HEK293 (cell line): Measurements from ENCODE around the gene DNASE1L3.

Source experiments
- CTCF ChIA-PET: fragments of 350-600 bp; formaldehyde crosslinking; extraction: SDS; loops from one replicate; lab custom pipeline; 2021; ENCODE audit warnings: antibody characterized with exemption; lab: Yijun Ruan, JAX
- POLR2A ChIA-PET: fragments of 300-600 bp; formaldehyde crosslinking; extraction: SDS; loops from one replicate; lab custom pipeline; 2020; ENCODE audit warnings: antibody characterized with exemption, inconsistent platforms; lab: Yijun Ruan, JAX
- H3K27ac ChIP-seq: fragments of 200-500 bp; sonication (Bioruptor generic); 2 replicates; pipeline ENCODE4 v1.5.1; 2014; ENCODE audit warnings: low read depth, low read length, control low read depth, inconsistent platforms; ENCODE audit errors: extremely low read depth
- H3K36me3 ChIP-seq, 2 experiments: fragments of 200-500 bp in 1 of 2; sonication (Bioruptor generic) in 1 of 2; 1 replicate in 1 of 2; 2 replicates in 1 of 2; pipeline ENCODE4 v1.5.1; 2014 to 2017; ENCODE audit warnings: inconsistent platforms in 2 of 2, low read length in 2 of 2; ENCODE audit not compliant: control insufficient read depth in 2 of 2, insufficient read depth in 1 of 2
- H3K4me1 ChIP-seq: fragments of 200-500 bp; sonication (Bioruptor generic); 2 replicates; pipeline ENCODE4 v1.5.1; 2014; ENCODE audit warnings: mild to moderate bottlenecking, low read length, inconsistent platforms; ENCODE audit not compliant: control insufficient read depth, insufficient read depth
- H3K4me3 ChIP-seq: 2 replicates; pipeline ENCODE4 v1.5.1; 2011; ENCODE audit warnings: low read depth, mild to moderate bottlenecking, control low read depth, low read length, moderate library complexity
- H3K9me3 ChIP-seq: fragments of 200-500 bp; sonication (Bioruptor generic); 2 replicates; pipeline ENCODE4 v1.5.1; 2014; ENCODE audit warnings: low read depth, low read length, inconsistent platforms; ENCODE audit not compliant: control insufficient read depth, insufficient read depth
- FEZF1 ChIP-seq: fragments of 450-650 bp; formaldehyde crosslinking; IDR thresholded peaks from 2 replicates; pipeline ENCODE4 v1.5.1; 2016; ENCODE audit warnings: missing biosample characterization, missing genetic modification characterization
- HOXD13 ChIP-seq: sonication (generic); formaldehyde crosslinking; IDR thresholded peaks from 2 replicates; pipeline ENCODE4 v1.8.0; 2022; ENCODE audit warnings: missing genetic modification reagents, borderline replicate concordance
- KLF16 ChIP-seq: fragments of 450-650 bp; formaldehyde crosslinking; IDR thresholded peaks from 2 replicates; pipeline ENCODE4 v1.5.1; 2017; ENCODE audit warnings: missing biosample characterization, missing genetic modification characterization
- KLF8 ChIP-seq: fragments of 450-650 bp; formaldehyde crosslinking; IDR thresholded peaks from 2 replicates; pipeline ENCODE4 v1.5.1; 2016; ENCODE audit warnings: missing biosample characterization, missing genetic modification characterization
- KLF9 ChIP-seq: fragments of 450-650 bp; formaldehyde crosslinking; IDR thresholded peaks from 2 replicates; pipeline ENCODE4 v1.5.1; 2016; ENCODE audit warnings: missing biosample characterization, missing genetic modification characterization, low read depth
- REPIN1 ChIP-seq: fragments of 450-650 bp; formaldehyde crosslinking; IDR thresholded peaks from 2 replicates; pipeline ENCODE4 v1.5.1; 2017; ENCODE audit warnings: missing biosample characterization, missing genetic modification characterization, low read depth
- ZFP41 ChIP-seq: fragments of 450-650 bp; formaldehyde crosslinking; IDR thresholded peaks from 2 replicates; pipeline ENCODE4 v1.5.1; 2016; ENCODE audit warnings: missing biosample characterization, missing genetic modification characterization, borderline replicate concordance
- ZNF24 ChIP-seq: fragments of 450-650 bp; formaldehyde crosslinking; IDR thresholded peaks from 2 replicates; pipeline ENCODE4 v1.5.1; 2016; ENCODE audit warnings: missing biosample characterization, missing genetic modification characterization
- ZNF248 ChIP-seq: fragments of 450-650 bp; formaldehyde crosslinking; IDR thresholded peaks from 2 replicates; pipeline ENCODE4 v1.5.1; 2017; ENCODE audit warnings: missing biosample characterization, missing genetic modification characterization
- ZNF426 ChIP-seq: fragments of 450-650 bp; formaldehyde crosslinking; IDR thresholded peaks from 2 replicates; pipeline ENCODE4 v1.5.1; 2017; ENCODE audit warnings: missing biosample characterization, missing genetic modification characterization, mild to moderate bottlenecking, inconsistent platforms, moderate library complexity
- ZNF558 ChIP-seq: fragments of 450-650 bp; formaldehyde crosslinking; IDR thresholded peaks from 2 replicates; pipeline ENCODE4 v1.5.1; 2016; ENCODE audit warnings: missing biosample characterization, missing genetic modification characterization
- ZNF560 ChIP-seq: fragments of 450-650 bp; formaldehyde crosslinking; IDR thresholded peaks from 2 replicates; pipeline ENCODE4 v1.5.1; 2017; ENCODE audit warnings: missing biosample characterization, missing genetic modification characterization, borderline replicate concordance
- ZNF677 ChIP-seq: fragments of 450-650 bp; IDR thresholded peaks from 2 replicates; pipeline ENCODE4 v1.5.0; 2018; ENCODE audit warnings: missing biosample characterization, mild to moderate bottlenecking, missing genetic modification characterization, moderate library complexity
- ZNF747 ChIP-seq: fragments of 450-650 bp; formaldehyde crosslinking; IDR thresholded peaks from 2 replicates; pipeline ENCODE4 v1.5.1; 2016; ENCODE audit warnings: missing biosample characterization, missing genetic modification characterization
- TF ChIP-seq, protein P1 (sequence below): fragments of 450-650 bp; formaldehyde crosslinking; IDR thresholded peaks from 2 replicates; pipeline ENCODE4 v1.5.1; 2016; ENCODE audit warnings: missing biosample characterization, missing genetic modification characterization
- TF ChIP-seq, protein P2 (sequence below): fragments of 450-650 bp; formaldehyde crosslinking; IDR thresholded peaks from 2 replicates; pipeline ENCODE4 v1.5.1; 2016; ENCODE audit warnings: missing biosample characterization, missing genetic modification characterization
- TF ChIP-seq, protein P3 (sequence below): fragments of 450-650 bp; formaldehyde crosslinking; IDR thresholded peaks from 2 replicates; pipeline ENCODE4 v1.5.1; 2016; ENCODE audit warnings: missing biosample characterization, missing genetic modification characterization
- TF ChIP-seq, protein P4 (sequence below): fragments of 450-650 bp; IDR thresholded peaks from 2 replicates; pipeline ENCODE4 v1.5.1; 2018; ENCODE audit warnings: missing biosample characterization, mild to moderate bottlenecking, missing genetic modification characterization

DNASE1L3 gene

DNA sequence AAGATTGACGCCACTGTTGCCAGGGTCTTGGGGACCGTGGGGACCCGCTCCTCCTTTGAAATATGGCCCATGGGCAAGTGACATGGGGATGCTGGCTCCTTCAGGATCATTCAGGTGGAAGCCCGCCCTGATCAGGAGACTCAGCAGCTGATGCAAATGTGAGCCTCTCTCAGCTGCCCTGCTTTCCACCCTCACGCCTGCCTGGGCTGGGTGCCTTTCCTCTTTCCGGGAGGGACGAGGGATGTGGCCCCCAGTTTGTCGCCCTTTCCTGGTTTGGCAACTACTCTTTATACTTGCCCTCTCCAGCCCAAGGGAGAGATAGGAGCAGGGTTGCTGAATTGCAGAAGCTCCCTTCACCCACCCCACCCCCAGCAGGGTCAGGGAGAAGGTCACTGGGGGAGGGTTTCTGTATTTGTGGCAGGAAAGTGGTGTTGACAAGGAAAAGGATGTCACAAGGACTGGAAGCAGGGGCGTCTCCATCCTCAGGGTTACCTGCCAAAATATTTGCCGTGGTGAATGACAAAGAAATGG, 21.8 kb downstream of the DNASE1L3 start:
- Histone ChIP-seq H3K27ac (no peak overlapping the region), H3K4me3 (no peak overlapping the region)
- TF ChIP-seq ZNF677 (tag by site-specific recombination) (no peak), FEZF1 (tag by site-specific recombination) (no peak), ZNF24 (no peak), ZNF248 (no peak)
- TF ChIP-seq, protein P1, sequence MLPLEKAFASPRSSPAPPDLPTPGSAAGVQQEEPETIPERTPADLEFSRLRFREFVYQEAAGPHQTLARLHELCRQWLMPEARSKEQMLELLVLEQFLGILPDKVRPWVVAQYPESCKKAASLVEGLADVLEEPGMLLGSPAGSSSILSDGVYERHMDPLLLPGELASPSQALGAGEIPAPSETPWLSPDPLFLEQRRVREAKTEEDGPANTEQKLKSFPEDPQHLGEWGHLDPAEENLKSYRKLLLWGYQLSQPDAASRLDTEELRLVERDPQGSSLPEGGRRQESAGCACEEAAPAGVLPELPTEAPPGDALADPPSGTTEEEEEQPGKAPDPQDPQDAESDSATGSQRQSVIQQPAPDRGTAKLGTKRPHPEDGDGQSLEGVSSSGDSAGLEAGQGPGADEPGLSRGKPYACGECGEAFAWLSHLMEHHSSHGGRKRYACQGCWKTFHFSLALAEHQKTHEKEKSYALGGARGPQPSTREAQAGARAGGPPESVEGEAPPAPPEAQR (tag by site-specific recombination) = no peak
- TF ChIP-seq, all 188 proteins: peak for 0
- ChIA-PET CTCF (interaction anchor here (1.0 to 4.6 kb wide), 10 partner anchors 11 to 240 kb away, joined by 3 to 55 read pairs (median 8); partner anchors contain the start of genes HTD2 and RPP14), POLR2A (interaction anchor here (0.6 kb wide), 1 partner anchor 182 kb away, joined by 5 read pairs; no protein-coding TSS in a partner anchor)
- Histone ChIP-seq H3K36me3 (no peaks in the 10 kb centered on the region), H3K9me3 (no peaks in the 10 kb centered on the region), H3K4me1 (no peaks in the 10 kb centered on the region; the same call in 1 of the 2 replicates)

DNA sequence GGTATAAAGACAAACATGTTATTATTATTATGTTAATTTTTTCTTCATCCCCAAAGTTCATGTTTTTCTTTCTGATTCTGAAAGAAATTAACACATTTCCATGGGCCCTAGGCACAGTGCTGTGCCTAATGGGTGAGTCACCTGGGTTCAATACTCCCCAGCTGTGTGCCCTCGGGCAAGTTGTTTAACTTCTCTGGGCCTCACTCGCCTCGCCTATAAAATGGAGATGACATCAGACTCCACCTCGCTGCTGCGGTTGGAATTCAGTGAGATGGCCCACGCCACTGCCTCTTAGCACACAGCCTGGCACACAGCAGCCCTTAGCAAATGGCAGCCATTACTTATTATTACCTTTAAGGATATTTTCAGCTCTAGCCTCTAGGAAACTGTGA, 22.6 kb downstream of the DNASE1L3 start:
- no peaks in the 10 kb centered on the region for H3K9me3 ChIP-seq
- TF ChIP-seq KLF8 = no peak
- TF ChIP-seq ZNF558 (tag by site-specific recombination) = no peak
- TF ChIP-seq ZFP41 (tag by site-specific recombination) = no peak
- no peak for TF ChIP-seq ZNF426 (tag by site-specific recombination)
- TF ChIP-seq, protein P2, sequence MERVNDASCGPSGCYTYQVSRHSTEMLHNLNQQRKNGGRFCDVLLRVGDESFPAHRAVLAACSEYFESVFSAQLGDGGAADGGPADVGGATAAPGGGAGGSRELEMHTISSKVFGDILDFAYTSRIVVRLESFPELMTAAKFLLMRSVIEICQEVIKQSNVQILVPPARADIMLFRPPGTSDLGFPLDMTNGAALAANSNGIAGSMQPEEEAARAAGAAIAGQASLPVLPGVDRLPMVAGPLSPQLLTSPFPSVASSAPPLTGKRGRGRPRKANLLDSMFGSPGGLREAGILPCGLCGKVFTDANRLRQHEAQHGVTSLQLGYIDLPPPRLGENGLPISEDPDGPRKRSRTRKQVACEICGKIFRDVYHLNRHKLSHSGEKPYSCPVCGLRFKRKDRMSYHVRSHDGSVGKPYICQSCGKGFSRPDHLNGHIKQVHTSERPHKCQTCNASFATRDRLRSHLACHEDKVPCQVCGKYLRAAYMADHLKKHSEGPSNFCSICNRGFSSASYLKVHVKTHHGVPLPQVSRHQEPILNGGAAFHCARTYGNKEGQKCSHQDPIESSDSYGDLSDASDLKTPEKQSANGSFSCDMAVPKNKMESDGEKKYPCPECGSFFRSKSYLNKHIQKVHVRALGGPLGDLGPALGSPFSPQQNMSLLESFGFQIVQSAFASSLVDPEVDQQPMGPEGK = no peak
- TF ChIP-seq, protein P3, sequence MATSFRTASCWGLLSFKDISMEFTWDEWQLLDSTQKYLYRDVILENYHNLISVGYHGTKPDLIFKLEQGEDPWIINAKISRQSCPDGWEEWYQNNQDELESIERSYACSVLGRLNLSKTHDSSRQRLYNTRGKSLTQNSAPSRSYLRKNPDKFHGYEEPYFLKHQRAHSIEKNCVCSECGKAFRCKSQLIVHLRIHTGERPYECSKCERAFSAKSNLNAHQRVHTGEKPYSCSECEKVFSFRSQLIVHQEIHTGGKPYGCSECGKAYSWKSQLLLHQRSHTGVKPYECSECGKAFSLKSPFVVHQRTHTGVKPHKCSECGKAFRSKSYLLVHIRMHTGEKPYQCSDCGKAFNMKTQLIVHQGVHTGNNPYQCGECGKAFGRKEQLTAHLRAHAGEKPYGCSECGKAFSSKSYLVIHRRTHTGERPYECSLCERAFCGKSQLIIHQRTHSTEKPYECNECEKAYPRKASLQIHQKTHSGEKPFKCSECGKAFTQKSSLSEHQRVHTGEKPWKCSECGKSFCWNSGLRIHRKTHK (tag by site-specific recombination) = no peak
- no peak for TF ChIP-seq KLF9 (tag by site-specific recombination)
- no peak for TF ChIP-seq ZNF747 (tag by site-specific recombination)
- TF ChIP-seq REPIN1 (tag by site-specific recombination) = no peak
- no peak for TF ChIP-seq ZNF560 (tag by site-specific recombination)
- TF ChIP-seq HOXD13 (CRISPR knock-in tag) = no peak
- TF ChIP-seq, protein P4, sequence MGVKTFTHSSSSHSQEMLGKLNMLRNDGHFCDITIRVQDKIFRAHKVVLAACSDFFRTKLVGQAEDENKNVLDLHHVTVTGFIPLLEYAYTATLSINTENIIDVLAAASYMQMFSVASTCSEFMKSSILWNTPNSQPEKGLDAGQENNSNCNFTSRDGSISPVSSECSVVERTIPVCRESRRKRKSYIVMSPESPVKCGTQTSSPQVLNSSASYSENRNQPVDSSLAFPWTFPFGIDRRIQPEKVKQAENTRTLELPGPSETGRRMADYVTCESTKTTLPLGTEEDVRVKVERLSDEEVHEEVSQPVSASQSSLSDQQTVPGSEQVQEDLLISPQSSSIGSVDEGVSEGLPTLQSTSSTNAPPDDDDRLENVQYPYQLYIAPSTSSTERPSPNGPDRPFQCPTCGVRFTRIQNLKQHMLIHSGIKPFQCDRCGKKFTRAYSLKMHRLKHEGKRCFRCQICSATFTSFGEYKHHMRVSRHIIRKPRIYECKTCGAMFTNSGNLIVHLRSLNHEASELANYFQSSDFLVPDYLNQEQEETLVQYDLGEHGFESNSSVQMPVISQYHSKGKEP (tag by site-specific recombination) = no peak
- TF ChIP-seq KLF16 (tag by site-specific recombination) = no peak
- TF ChIP-seq, all 188 proteins: peak for 0
- Histone ChIP-seq H3K4me1 (no peaks in the 10 kb centered on the region; the same call in 1 of the 2 replicates), H3K36me3 (no peaks in the 10 kb centered on the region), H3K27ac (no peak overlapping the region), H3K4me3 (no peak overlapping the region)
- ChIA-PET POLR2A (interaction anchor here (1.4 kb wide), 1 partner anchor 118 kb away, joined by 7 read pairs; the partner anchor contains the start of genes HTD2 and RPP14), CTCF (interaction anchor here (0.5 to 4.6 kb wide), 23 partner anchors 10 to 780 kb away, joined by 3 to 55 read pairs (median 5); partner anchors contain the start of genes DNASE1L3, HTD2 and RPP14)
